ENCODE results near the gene KANTR.

- TF ChIP-seq CTCF (conservative IDR thresholded peaks at IDR 0.05; ENCODE audit: low read length) (no peak), EZH2phosphoT487 (IDR thresholded peaks at IDR 0.05; ENCODE audit: borderline replicate concordance, low read depth, low read length) (no peak)
These were observed 7.5 kb upstream of the KANTR start for GRCh38 chrX:53086464-53086863.
